ENCODE measurements around the gene BCAS3.

Gene BCAS3

GRCh38 chr17:60989379-60989778, 311.7 kb downstream of the BCAS3 start:
- H3K4me3 ChIP-seq (ENCODE audit: low read length) = no peak overlapping the region
- no peaks in the 10 kb centered on the region for H3K79me2 ChIP-seq (ENCODE audit: low read length)
- no peaks in the 10 kb centered on the region for H3K36me3 ChIP-seq (replicated peaks; ENCODE audit: low read depth, low read length)
- no peak overlapping the region for H2AFZ ChIP-seq (ENCODE audit: low read depth, low read length)
- TF ChIP-seq EZH2phosphoT487 (IDR thresholded peaks at IDR 0.05; ENCODE audit: low read depth) (no peak), CTCF (IDR thresholded peaks at IDR 0.05; ENCODE audit: low read depth, low read length) (no peak)
- no peaks in the 10 kb centered on the region for H3K27me3 ChIP-seq (ENCODE audit: low read depth, low read length)
- no peak overlapping the region for H3K9ac ChIP-seq (ENCODE audit: low read length)
- no peaks in the 10 kb centered on the region for H3K9me3 ChIP-seq (ENCODE audit: insufficient read depth, low read length)
- H3K27ac ChIP-seq (ENCODE audit: low read length) = no peak overlapping the region
- H4K20me1 ChIP-seq (ENCODE audit: insufficient read depth, low read length) = no peaks in the 10 kb centered on the region
- no peak overlapping the region for H3K4me2 ChIP-seq (ENCODE audit: low read length)
- H3K4me1 ChIP-seq (ENCODE audit: low read length) = no peaks in the 10 kb centered on the region

- Histone ChIP-seq H3K4me2 (ENCODE audit: low read length) (no peak overlapping the region), H3K27ac (ENCODE audit: low read length) (no peak overlapping the region), H3K27me3 (ENCODE audit: low read depth, low read length) (no peaks in the 10 kb centered on the region), H3K36me3 (replicated peaks; ENCODE audit: low read depth, low read length) (no peaks in the 10 kb centered on the region), H3K9me3 (ENCODE audit: insufficient read depth, low read length) (no peaks in the 10 kb centered on the region), H3K4me1 (ENCODE audit: low read length) (no peaks in the 10 kb centered on the region), H2AFZ (ENCODE audit: low read depth, low read length) (no peak overlapping the region), H4K20me1 (ENCODE audit: insufficient read depth, low read length) (no peaks in the 10 kb centered on the region), H3K79me2 (ENCODE audit: low read length) (no peaks in the 10 kb centered on the region), H3K4me3 (ENCODE audit: low read length) (no peak overlapping the region), H3K9ac (ENCODE audit: low read length) (no peak overlapping the region)
- TF ChIP-seq CTCF (IDR thresholded peaks at IDR 0.05; ENCODE audit: low read depth, low read length) (no peak), EZH2phosphoT487 (IDR thresholded peaks at IDR 0.05; ENCODE audit: low read depth) (no peak)
Observed at GRCh38 chr17:60989846-60990245, 312.2 kb downstream of the BCAS3 start.

- no peaks in the 10 kb centered on the region for H4K20me1 ChIP-seq (ENCODE audit: insufficient read depth, low read length)
- H3K4me3 ChIP-seq (ENCODE audit: low read length) = no peak overlapping the region
- no peaks in the 10 kb centered on the region for H3K79me2 ChIP-seq (ENCODE audit: low read length)
- H3K9me3 ChIP-seq (ENCODE audit: insufficient read depth, low read length) = no peaks in the 10 kb centered on the region
- no peak overlapping the region for H3K27ac ChIP-seq (ENCODE audit: low read length)
- H3K9ac ChIP-seq (ENCODE audit: low read length) = no peak overlapping the region
- no peaks in the 10 kb centered on the region for H3K27me3 ChIP-seq (ENCODE audit: low read depth, low read length)
- TF ChIP-seq CTCF (IDR thresholded peaks at IDR 0.05; ENCODE audit: low read depth, low read length) = no peak
- H3K36me3 ChIP-seq (replicated peaks; ENCODE audit: low read depth, low read length) = no peaks in the 10 kb centered on the region
- H3K4me1 ChIP-seq (ENCODE audit: low read length) = no peaks in the 10 kb centered on the region
- H3K4me2 ChIP-seq (ENCODE audit: low read length) = no peak overlapping the region
- no peak overlapping the region for H2AFZ ChIP-seq (ENCODE audit: low read depth, low read length)
Observed at GRCh38 chr17:60993497-60993896, 315.8 kb downstream of the BCAS3 start.

GRCh38 chr17:60995680-60996079, 318.0 kb downstream of the BCAS3 start:
- Histone ChIP-seq H3K79me2 (ENCODE audit: low read length) (no peaks in the 10 kb centered on the region), H3K9ac (ENCODE audit: low read length) (no peak overlapping the region), H3K27me3 (ENCODE audit: low read depth, low read length) (no peaks in the 10 kb centered on the region), H3K4me1 (ENCODE audit: low read length) (no peaks in the 10 kb centered on the region), H3K9me3 (ENCODE audit: insufficient read depth, low read length) (no peaks in the 10 kb centered on the region), H3K4me2 (ENCODE audit: low read length) (no peak overlapping the region), H3K27ac (ENCODE audit: low read length) (no peak overlapping the region), H4K20me1 (ENCODE audit: insufficient read depth, low read length) (no peaks in the 10 kb centered on the region), H3K4me3 (ENCODE audit: low read length) (no peak overlapping the region), H2AFZ (ENCODE audit: low read depth, low read length) (no peak overlapping the region), H3K36me3 (replicated peaks; ENCODE audit: low read depth, low read length) (no peaks in the 10 kb centered on the region)
- no peak for TF ChIP-seq EZH2phosphoT487 (IDR thresholded peaks at IDR 0.05; ENCODE audit: low read depth)
- TF ChIP-seq CTCF (IDR thresholded peaks at IDR 0.05; ENCODE audit: low read depth, low read length) = no peak

Data from OCI-LY3 (cell line).